K562 (cell line): ENCODE measurements around the gene CHIC2. TPM values are rescaled to one million over a fixed set of nuclear protein-coding genes. Genes with fewer than 3 reads are reported as not detected.
A peak's percentile ranks its signal among the peaks of the same experiment; 100 is the strongest.

Source experiments
- ATAC-seq: fragments of 200-7000 bp; cut with Tn5 transposase; 3 replicates; pipeline ENCODE4 v1.9.1; 2020; ENCODE audit warnings: moderate library complexity
- BruUV-seq: library from RNA; stranded (reverse); fragments of 400-500 nt; replicated peaks from 2 replicates; lab custom pipeline; 2021; lab: Mats Ljungman, UMichigan
- CTCF ChIA-PET: fragments of 300-600 bp; formaldehyde crosslinking; extraction: SDS; loops from one replicate; lab custom pipeline; 2021; ENCODE audit warnings: low intra/inter-chr PET ratio; lab: Yijun Ruan, JAX
- POLR2A ChIA-PET: fragments of 300-600, 350-650 bp; sonication (Branson Sonifier 250); formaldehyde crosslinking; extraction: SDS; loops from one replicate; lab custom pipeline; 2021; ENCODE audit warnings: antibody characterized with exemption, inconsistent platforms; lab: Yijun Ruan, JAX
- DNase-seq, 4 experiments: peaks; one replicate each; pipeline versions ENCODE4 v3.0.0 to v3.0.0-alpha.2; 2011 to 2018; ENCODE audit warnings: low spot score in 3 of 4, mixed read lengths in 3 of 4; ENCODE audit errors: extremely low read depth in 1 of 4
- FAIRE-seq: peaks from 2 replicates; lab custom pipeline; 2011; peaks lifted over from hg19 to GRCh38; lab: Jason Lieb, UNC
- H2AFZ ChIP-seq: 2 replicates; pipeline ENCODE4 v1.6.0; 2011; ENCODE audit warnings: low read depth, low read length, control low read depth, inconsistent platforms
- H3K27ac ChIP-seq: fragments of 200-600 bp; 3 replicates; pipeline ENCODE4 v1.8.0; 2011; ENCODE audit warnings: low read depth, mild to moderate bottlenecking, control low read depth, inconsistent platforms, low read length, moderate library complexity, mixed read lengths; ENCODE audit errors: extremely low read depth
- H3K27me3 ChIP-seq, 2 experiments: fragments of 300-600 bp in 1 of 2; 2 replicates in 1 of 2; 3 replicates in 1 of 2; pipeline versions ENCODE4 v1.6.0 to v1.8.0; 2011; ENCODE audit warnings: inconsistent platforms in 2 of 2, low read length in 2 of 2, mild to moderate bottlenecking in 1 of 2, mixed read lengths in 1 of 2, moderate library complexity in 1 of 2; ENCODE audit not compliant: control insufficient read depth in 2 of 2, insufficient read depth in 2 of 2
- H3K36me3 ChIP-seq: fragments of 300-600 bp; 3 replicates; pipeline ENCODE4 v1.8.0; 2011; ENCODE audit warnings: mild to moderate bottlenecking, low read length, inconsistent platforms; ENCODE audit not compliant: control insufficient read depth, insufficient read depth
- H3K4me1 ChIP-seq, 2 experiments: fragments of 200-600 bp in 1 of 2; replicated peaks in 1 of 2; 2 replicates in 1 of 2; 3 replicates in 1 of 2; pipeline versions ENCODE4 v1.5.1 to v1.8.0; 2011; ENCODE audit warnings: inconsistent platforms in 2 of 2, low read length in 2 of 2, mild to moderate bottlenecking in 1 of 2, mixed read lengths in 1 of 2, moderate library complexity in 1 of 2; ENCODE audit not compliant: control insufficient read depth in 2 of 2, insufficient read depth in 2 of 2
- H3K4me2 ChIP-seq: 2 replicates; pipeline ENCODE4 v1.6.1; 2011; ENCODE audit warnings: low read length, control low read depth, inconsistent platforms, mixed read lengths; ENCODE audit not compliant: insufficient read depth
- H3K4me3 ChIP-seq: fragments of 200-600 bp; sonication (generic), shearing (Covaris generic); 2 replicates; pipeline ENCODE4 v1.5.1; 2016; ENCODE audit warnings: control low read depth, inconsistent platforms
- H3K79me2 ChIP-seq: fragments of 200-600 bp; 3 replicates; pipeline ENCODE4 v1.8.0; 2011; ENCODE audit warnings: low read length, inconsistent platforms; ENCODE audit not compliant: control insufficient read depth, insufficient read depth
- H3K9ac ChIP-seq, 2 experiments: 2 replicates each; pipeline versions ENCODE4 v1.6.0 to v1.6.1; 2011; ENCODE audit warnings: low read depth in 2 of 2, low read length in 2 of 2, control low read depth in 1 of 2, inconsistent platforms in 1 of 2, mild to moderate bottlenecking in 1 of 2, mixed read lengths in 1 of 2; ENCODE audit not compliant: insufficient read depth in 1 of 2
- H3K9me1 ChIP-seq: one replicate; pipeline ENCODE4 v1.6.0; 2011; ENCODE audit warnings: inconsistent platforms, mild to moderate bottlenecking, low read length, moderate library complexity; ENCODE audit not compliant: control insufficient read depth, insufficient read depth
- H3K9me3 ChIP-seq: replicated peaks from 2 replicates; pipeline ENCODE4 v1.5.1; 2011; ENCODE audit warnings: low read depth, low read length, inconsistent platforms; ENCODE audit not compliant: control insufficient read depth, insufficient read depth
- H4K20me1 ChIP-seq: replicated peaks from 2 replicates; pipeline ENCODE4 v1.6.1; 2011; ENCODE audit warnings: low read length, inconsistent platforms, mixed read lengths; ENCODE audit not compliant: control insufficient read depth, insufficient read depth
- BDP1 ChIP-seq: IDR thresholded peaks from 3 replicates; pipeline ENCODE4 v1.6.1; 2011; ENCODE audit not compliant: insufficient read length, insufficient read depth
- BRD9 ChIP-seq: fragments of 450-650 bp; IDR thresholded peaks from 2 replicates; pipeline ENCODE4 v1.6.1; 2018; ENCODE audit warnings: low read depth; ENCODE audit not compliant: partially characterized antibody
- ETS1 ChIP-seq: conservative IDR thresholded peaks from 2 replicates; pipeline ENCODE4 v1.6.1; 2011; ENCODE audit warnings: low read depth, mild to moderate bottlenecking, low read length; ENCODE audit not compliant: control insufficient read depth
- ETV1 ChIP-seq: fragments of 450-650 bp; conservative IDR thresholded peaks from 2 replicates; pipeline ENCODE4 v1.6.1; 2016; ENCODE audit warnings: missing genetic modification characterization, control low read depth, low read depth, missing compliant biosample characterization
- FOXK1 ChIP-seq: sonication (generic); formaldehyde crosslinking; IDR thresholded peaks from 2 replicates; pipeline ENCODE4 v1.8.0; 2022; ENCODE audit warnings: missing genetic modification reagents, mild to moderate bottlenecking, borderline replicate concordance
- FOXO4 ChIP-seq: fragments of 450-650 bp; formaldehyde crosslinking; IDR thresholded peaks from 2 replicates; pipeline ENCODE4 v1.4.0; 2020; ENCODE audit warnings: mild to moderate bottlenecking, moderate library complexity
- IRF9 ChIP-seq: fragments of 450-650 bp; IDR thresholded peaks from 2 replicates; pipeline ENCODE4 v1.6.1; 2016; ENCODE audit warnings: missing biosample characterization, missing genetic modification characterization
- LEF1 ChIP-seq: fragments of 450-650 bp; IDR thresholded peaks from 2 replicates; pipeline ENCODE4 v1.6.1; 2016; ENCODE audit warnings: mild to moderate bottlenecking
- MAFK ChIP-seq: IDR thresholded peaks from 2 replicates; pipeline ENCODE4 v1.6.1; 2011; ENCODE audit warnings: low read length, improper control_type of control experiment
- MCM2 ChIP-seq: fragments of 450-650 bp; IDR thresholded peaks from 2 replicates; pipeline ENCODE4 v1.6.1; 2017; ENCODE audit warnings: low read depth, mild to moderate bottlenecking
- RERE ChIP-seq: sonication (generic); formaldehyde crosslinking; IDR thresholded peaks from 2 replicates; pipeline ENCODE4 v1.8.0; 2023; ENCODE audit warnings: missing genetic modification reagents, mild to moderate bottlenecking, borderline replicate concordance
- STAT5A ChIP-seq: IDR thresholded peaks from 2 replicates; pipeline ENCODE4 v1.6.1; 2012; ENCODE audit warnings: low read length, inconsistent platforms, borderline replicate concordance
- ZNF3 ChIP-seq: fragments of 250-450 bp; sonication (Bioruptor Pico); IDR thresholded peaks from 2 replicates; pipeline ENCODE4 v1.5.0; 2021; ENCODE audit warnings: mild to moderate bottlenecking, moderate library complexity
- WGBS: fragments of 100-300 bp; shearing (Covaris generic); methylation state at CpG from one replicate; pipeline ENCODE4 v1.1.6; 2016; ENCODE audit warnings: low coverage, mixed read lengths; ENCODE audit not compliant: insufficient coverage; ENCODE audit errors: missing lambda C conversion rate; 5-methylcytosine and 5-hydroxymethylcytosine counted together
- in situ Hi-C: fragments of 300-500 bp; cut with MboI; formaldehyde crosslinking; loops from 4 replicates; pipeline ENCODE4 v1.15.0; 2018; ENCODE audit warnings: inconsistent platforms, mixed read lengths
- intact Hi-C: fragments of 100-400 bp; cut with micrococcal nuclease; formaldehyde crosslinking; loops from 2 replicates; pipeline ENCODE4 v1.14.2; 2022
- polyA plus RNA-seq, 8 experiments: library from polyadenylated mRNA; depleted of rRNA in 4 of 8; stranded (reverse) in 5 of 8; unstranded in 3 of 8; fragments of >200 nt; fragmentation: Nextera tagmentation in 2 of 8; fragmentation: Illumina TruSeq in 1 of 8; extraction: Ambion mirVana in 2 of 8; extraction: Trizol in 1 of 8; gene quantifications; 2 replicates each; pipeline versions ENCODE4 v1.2.1 to v1.2.3, GENCODE V29; 2011 to 2014; ENCODE audit warnings: inconsistent platforms in 1 of 8, missing spikeins in 1 of 8
- total RNA-seq, 7 experiments: library from RNA; depleted of rRNA in 6 of 7; stranded (reverse); fragments of >200 nt in 6 of 7; fragmentation: Illumina TruSeq in 2 of 7; extraction: Trizol in 2 of 7; gene quantifications; 2 replicates each; pipeline versions ENCODE4 v1.2.1 to v1.2.3, GENCODE V29; 2011 to 2021; ENCODE audit warnings: low replicate concordance in 1 of 7

The CHIC2 gene
- total and polyA plus RNA-seq, 9 of the 15 experiments (the other 6 are each of a cell fraction or from before 2014, with no cell fraction given), result 0.89 to 25.1 (median 12.1) TPM

GRCh38 chr4:54066718-54067129 lies 2.3 kb upstream of the CHIC2 start:
- BruUV-seq, result no TSS peak
- peak overlapping the region; percentile 79 for H2AFZ ChIP-seq
- peak overlapping the region; percentile 57 for H3K27ac ChIP-seq
- in situ Hi-C loops, result no loop called here
- peaks cover 26% of the 10 kb centered on the region for H3K79me2 ChIP-seq
- no peak overlapping the region for H3K4me3 ChIP-seq
- no peaks in the 10 kb centered on the region for H3K9me1 ChIP-seq
- H3K4me2 ChIP-seq, result peak overlapping the region; percentile 61
- ChIA-PET POLR2A (interaction anchor here (0.7 to 1.7 kb wide), 3 partner anchors 9 to 729 kb away, joined by 3 to 8 read pairs (median 3); no protein-coding TSS in a partner anchor), CTCF (no interaction called here)
- DNase-seq, result peak; percentile 63 to 80 (median 67)
- intact Hi-C loops, result no loop called here
- no peaks in the 10 kb centered on the region for H3K27me3 ChIP-seq
- no peaks in the 10 kb centered on the region for H4K20me1 ChIP-seq
- 0% methylated on average over 2 of the region's 2 CpGs for WGBS
- FAIRE-seq, result peak; percentile 86
- no peaks in the 10 kb centered on the region for H3K9me3 ChIP-seq
- H3K9ac ChIP-seq, result peak overlapping the region; percentile 6 to 34; a peak in 2 of 4 replicates
- H3K36me3 ChIP-seq, result no peaks in the 10 kb centered on the region
- peak; percentile 22 for ATAC-seq
- peaks cover 7 to 29% of the 10 kb centered on the region in 2 experiments for H3K4me1 ChIP-seq
- TF ChIP-seq IRF9 (tag) (no peak), LEF1 (peak; percentile 55), FOXO4 (CRISPR knock-in tag) (no peak), ZNF3 (CRISPR knock-in tag) (no peak), BRD9 (no peak), FOXK1 (CRISPR knock-in tag) (no peak), ETV1 (tag) (no peak), MCM2 (no peak), ETS1 (no peak), RERE (CRISPR knock-in tag) (no peak), BDP1 (no peak), MAFK (no peak), STAT5A (peak; percentile 77)
